ENCODE data around the gene MEGF10.

DNA sequence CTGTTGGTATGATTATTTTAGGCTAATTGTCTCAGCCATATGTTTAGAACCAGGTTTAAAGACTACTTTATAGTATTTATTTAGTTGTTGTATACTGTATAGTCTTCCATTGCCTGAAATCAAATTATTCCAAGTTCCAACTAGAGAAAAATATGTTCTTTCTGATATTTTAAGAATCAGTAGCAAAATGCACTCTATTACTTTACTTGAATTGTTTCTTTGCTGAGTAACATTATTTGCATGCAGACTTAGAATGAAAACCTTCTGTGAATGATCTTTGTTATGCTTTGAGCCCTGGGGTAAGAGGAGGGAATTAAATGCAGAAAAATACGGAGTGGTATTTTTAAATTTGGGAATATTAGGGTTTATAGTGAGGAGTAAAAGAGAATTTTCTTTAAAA, 47.9 kb downstream of the MEGF10 start:
- TF ChIP-seq POLR2AphosphoS5 (IDR thresholded peaks at IDR 0.05; ENCODE audit: borderline replicate concordance, low read depth, low read length) (no peak), EZH2 (IDR thresholded peaks at IDR 0.05) (no peak), FOXP2 (optimal IDR thresholded peaks at IDR 0.05; ENCODE audit: control extremely low read depth, extremely low read length, insufficient read depth) (no peak)

Data from SK-N-MC (cell line).